NCI-H146 treated with DMSO at 0.1 percent for 48 hours (cell line): ENCODE results near the gene KISS1R.
A peak's percentile ranks its signal among the peaks of the same experiment; 100 is the strongest.
"Not testable (repeated sequence)": the region's sequence is repeated elsewhere in the genome, so short reads cannot be mapped to it uniquely, and the experiment has no call there.

Source experiments
- DNase-seq: peaks from one replicate; lab custom pipeline; 2025; ENCODE audit not compliant: unreplicated experiment; lab: John Stamatoyannopoulos, UW

The KISS1R gene

DNA sequence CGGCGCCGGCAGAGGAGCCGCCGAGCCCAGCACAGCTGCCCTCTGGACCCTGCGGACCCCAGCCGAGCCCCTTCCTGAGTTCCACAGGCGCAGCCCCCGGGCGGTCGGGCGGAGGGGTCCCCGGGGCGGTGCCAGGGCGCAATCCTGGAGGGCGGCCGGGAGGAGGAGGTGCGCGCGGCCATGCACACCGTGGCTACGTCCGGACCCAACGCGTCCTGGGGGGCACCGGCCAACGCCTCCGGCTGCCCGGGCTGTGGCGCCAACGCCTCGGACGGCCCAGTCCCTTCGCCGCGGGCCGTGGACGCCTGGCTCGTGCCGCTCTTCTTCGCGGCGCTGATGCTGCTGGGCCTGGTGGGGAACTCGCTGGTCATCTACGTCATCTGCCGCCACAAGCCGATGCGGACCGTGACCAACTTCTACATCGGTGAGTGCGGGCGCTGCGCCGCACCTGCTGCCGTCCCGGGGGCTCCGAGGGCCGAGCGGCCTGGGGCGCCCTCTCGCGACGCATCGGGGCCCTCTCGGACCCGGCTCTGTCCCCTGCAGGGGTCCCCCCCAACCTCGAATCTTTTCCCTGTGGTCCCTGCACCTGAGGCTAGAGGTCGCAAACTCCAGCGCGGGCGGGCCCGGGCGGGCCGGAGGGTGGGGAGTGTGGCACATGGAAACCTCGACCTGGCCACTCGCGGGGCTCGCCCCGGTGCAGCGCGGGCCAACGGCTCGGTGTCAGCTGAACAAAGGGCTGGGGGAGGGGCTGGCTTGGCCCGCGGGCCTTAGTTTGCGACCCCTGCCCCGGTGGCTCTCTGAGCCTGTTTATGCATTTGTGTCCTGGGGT is at the start of gene KISS1R:
TSS of gene KISS1R (plus strand) at position 11 of the 829 bp plus-strand sequence. CDS start at position 181, 170 bp downstream.
- peak; percentile 34 for DNase-seq

- DNase-seq, result no peak
These were observed 49.2 kb upstream of the KISS1R start for GRCh38 chr19:867855-868457.

DNA sequence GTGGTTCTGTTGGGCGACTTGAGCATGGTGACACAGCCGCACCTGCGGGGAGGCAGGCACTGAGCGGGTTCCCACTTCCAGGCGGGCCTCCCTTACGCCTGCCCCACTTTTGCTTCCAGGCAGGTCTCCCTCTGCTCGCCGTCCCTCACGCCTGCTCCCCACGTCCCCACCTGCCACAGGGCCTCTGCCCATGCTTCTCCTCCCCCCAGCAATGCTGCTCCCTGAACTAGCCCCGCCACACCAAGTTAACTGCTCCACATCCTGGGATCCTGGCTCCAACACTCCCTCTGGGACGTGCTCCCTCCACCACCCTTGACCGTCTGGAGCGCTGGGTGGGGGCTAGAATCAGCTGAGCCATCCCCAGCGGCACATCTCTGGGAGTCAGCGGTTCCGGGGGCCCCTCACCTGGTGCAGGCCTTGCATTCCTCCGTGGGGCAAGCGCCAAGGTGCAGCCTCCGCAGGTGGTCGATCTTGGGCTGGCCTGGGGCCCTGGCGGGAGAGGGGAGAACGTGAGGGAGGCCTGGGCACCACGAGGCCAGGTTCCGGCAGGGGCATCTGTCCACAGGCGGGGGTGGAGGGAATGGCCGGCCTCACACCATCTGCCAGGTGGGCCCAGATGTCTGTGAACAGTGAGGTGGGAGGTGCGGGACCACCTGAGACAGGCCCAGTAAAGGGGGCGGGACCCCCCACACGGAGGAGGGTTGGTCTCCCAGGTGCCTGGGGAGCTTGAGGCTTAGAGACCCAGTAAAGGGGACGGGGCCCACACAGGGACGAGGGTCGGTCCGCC is 48.5 kb upstream of the KISS1R start:
- DNase-seq, result no peak

DNA sequence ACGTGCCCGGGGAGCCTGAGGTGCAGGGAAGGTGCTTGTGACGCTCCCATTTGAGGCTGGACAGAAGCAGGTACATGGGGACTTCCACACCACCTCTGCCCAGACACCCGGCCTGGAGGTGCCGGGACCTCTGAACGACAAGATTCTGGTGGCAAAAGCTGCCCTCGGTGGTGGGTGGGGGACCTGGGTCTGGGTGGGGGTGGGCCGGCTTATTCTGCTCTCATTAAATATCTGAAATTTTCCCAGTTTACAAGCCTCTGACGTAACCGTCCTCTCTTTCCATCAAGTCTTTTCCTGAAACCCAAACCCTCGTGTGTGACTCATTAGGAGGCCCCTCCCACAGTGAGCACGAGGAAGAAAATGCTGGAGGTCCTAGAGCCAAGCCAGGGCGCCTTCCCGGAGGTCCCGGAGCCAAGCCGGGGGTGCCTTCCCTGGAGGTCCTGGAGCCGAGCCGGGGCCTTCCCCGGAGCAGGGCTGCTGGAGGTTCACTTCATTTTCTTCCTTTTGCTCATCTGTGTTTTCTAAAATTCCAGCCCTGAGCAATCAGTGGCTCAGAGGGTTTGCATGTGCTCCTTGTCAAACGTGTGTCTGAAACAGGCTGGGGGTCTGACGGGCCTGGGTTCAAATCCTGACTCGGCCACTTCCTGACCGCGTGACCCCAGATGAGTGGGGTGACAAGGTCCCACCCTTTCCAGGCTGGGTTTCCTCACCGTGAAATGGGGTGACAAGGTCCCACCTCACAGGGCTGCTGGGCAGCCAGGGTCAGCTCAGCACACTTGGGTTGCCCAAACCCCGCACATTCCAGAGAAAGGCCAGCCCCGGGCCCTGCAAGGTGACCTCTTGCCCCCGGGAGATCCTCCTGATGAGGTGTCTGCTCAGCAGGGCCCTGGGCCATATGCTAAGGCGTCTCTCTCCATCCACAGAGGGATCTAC is 47.6 kb upstream of the KISS1R start:
- no peak for DNase-seq

DNA sequence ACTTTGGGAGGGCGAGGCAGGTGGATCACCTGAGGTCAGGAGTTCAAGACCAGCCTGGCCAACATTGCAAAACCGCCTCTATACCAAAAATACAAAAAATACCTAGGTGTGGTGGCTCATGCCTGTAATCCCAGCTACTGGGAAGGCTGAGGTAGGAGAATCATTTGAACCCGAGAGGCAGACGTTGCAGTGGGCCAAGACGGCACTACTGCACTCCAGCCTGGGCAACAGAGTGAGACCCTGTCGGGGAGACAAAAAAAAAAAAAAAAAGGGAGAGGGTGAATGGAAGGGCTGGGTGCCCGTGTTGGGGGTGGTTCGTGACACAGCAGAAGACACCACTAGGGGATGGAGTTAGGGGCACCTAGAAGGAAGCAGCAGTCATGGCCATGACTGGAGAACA is 46.8 kb upstream of the KISS1R start:
- no peak for DNase-seq

- DNase-seq, result no peak
These were observed 46.2 kb upstream of the KISS1R start for GRCh38 chr19:870963-871401.

DNA sequence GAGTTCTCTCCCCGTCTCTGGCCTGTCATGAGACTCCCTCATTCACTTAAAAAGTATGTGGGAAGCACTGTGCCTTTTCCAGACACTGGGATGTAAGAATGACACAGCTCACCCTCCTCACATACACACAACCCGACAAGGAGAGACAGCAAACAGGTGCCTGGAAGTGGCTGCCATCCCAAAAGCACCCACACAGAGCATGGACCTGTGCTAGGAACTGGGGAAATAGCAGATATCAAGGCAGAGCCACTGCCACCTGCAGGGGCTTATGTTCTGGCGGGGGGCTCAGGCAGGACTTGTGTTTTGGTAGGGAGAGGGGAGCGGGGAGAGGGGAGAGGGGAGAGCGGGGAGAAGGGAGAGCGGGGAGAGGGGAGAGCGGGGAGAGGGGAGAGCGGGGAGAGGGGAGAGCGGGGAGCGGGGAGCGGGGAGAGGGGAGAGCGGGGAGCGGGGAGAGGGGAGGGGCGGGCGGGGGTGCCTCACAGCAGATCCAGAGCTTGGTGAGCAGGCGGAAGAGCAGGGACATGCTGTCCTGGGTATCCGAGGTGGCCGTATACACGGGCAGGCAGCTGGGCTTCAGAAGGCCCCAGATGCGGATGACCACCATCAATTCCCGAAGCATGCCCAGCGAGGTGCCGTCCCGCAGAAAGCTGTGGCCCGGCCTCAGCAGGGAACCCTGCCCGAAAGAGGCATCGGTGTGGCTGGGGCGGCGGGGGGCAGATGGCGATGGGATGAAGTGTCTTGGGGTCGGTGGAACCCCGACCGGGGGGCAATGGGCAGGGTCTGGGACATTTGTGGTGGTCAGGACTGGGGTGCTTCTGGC is 45.5 kb upstream of the KISS1R start:
- no peak for DNase-seq

DNA sequence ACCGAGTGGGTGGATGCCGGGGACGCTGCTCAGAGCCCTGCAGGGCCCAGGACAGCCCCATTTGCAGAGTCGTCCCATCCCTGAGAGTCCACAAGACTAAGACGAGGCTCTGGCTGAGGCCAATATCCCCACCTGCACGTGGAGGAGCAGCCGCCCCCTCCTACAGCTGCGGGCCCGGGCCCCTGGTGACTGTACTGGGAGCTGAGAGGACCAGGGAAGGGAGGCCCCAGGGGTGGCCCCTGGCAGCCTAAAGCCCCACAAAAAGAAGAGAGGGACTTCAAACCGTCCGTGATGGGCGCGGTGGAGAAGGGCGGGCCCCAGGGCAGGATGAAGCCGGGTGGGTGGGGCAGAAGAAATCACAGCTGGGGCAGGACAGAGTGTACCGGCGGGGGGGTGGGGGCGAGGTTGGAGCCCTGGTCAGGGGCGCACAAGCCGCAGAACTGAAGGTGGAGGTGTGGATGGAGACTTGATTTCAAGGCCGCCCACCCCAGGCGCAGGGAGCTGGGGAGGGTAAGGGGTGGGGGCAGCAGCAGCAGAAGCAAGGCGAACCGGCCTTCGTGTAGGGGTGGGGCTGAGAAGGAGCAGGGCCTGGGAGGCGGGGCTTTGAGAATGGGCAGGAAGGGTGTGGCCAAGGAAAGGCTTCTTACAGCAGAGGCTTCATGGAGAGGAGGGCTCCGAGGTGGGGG is 44.7 kb upstream of the KISS1R start:
- no peak for DNase-seq

DNA sequence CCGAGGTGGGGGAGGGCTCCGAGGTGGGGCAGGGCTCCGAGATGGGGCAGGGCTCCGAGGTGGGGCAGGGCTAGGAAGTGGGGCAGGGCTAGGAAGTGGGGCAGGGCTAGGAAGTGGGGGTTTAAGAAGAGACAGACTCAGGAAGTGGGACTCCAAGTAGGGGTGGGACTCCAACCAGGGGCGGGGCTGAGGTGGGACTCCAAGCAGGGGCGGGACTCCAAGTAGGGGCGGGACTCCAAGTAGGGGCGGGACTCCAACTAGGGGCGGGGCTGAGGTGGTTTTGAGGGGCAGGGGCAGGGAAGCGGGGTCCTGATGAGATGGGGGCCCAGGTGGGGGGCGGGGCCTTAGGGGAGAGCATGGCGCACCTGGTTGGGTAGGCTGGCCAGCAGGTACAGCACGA is 44.0 kb upstream of the KISS1R start:
- DNase-seq, result no peak

DNA sequence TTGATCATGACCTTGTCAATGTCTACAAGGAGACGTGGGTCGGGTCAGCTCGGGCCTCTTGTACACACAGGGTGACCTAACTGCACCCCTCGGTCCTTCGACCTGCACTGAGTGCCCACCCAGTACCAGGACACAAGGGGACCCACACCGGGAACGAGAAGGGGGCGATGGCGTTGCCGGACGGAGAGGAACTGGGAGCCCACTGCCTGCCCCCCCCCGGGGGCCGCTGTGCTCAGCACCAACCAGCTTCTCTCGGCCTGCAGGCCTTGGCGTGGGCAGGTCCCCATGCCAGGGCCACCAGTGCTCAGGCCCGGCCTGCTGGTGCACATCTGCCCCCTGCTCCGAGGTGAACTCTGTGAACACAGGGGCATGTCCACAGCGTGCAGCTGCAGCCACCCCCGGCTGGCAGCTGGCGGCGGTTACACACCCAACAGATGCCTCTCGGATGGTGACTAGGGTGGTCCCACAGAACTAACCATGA is 43.5 kb upstream of the KISS1R start:
- no peak for DNase-seq

DNA sequence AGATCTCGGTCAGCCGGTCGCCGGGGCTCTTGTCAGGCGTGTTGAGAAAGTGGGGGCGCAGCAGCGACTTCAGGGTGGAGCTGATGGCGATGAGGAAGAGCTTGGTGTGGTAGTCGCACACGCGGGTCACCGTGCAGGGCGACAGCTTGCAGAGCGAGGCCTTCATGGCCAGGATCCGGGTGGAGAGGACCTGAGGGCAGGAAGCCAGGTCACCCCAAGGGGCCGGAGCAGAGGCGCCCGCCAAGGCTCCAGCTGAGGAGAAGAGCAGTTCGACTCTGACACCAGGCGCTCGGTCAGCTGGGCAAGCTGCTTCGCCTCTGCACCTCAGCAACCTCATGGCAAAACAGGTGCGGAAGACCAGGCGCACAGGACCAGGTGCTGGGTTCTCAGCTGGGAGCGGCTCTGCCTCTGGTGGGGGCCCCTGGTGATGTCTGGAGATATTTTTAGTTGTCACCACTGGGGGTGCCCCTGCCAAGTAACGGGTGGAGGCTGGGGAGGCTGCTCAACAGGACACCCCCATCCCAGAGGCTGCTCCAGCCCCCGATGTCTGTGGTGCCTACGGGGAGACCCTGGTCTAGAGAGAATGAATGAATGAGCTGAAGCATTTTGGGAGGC is 41.8 kb upstream of the KISS1R start:
- no peak for DNase-seq

DNA sequence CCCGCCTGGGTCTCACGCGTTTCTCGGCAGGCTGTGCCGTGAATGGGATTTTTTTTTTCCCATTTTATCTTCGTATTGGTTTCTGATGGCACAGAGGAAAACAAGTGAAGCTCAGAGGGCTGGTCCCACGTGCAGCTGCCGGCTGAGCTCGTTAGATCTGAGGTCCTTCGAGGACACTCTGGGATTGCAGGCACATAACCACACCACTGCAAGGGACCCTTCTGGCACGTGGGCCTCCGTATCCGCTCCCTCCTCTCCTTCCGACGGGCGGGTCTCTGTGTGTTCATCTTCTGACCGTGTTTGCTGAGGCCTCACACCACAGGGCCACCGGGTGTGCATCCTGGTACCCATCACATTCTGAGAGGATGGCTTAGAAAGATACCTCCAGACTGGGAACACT is 41.0 kb upstream of the KISS1R start:
- no peak for DNase-seq

DNA sequence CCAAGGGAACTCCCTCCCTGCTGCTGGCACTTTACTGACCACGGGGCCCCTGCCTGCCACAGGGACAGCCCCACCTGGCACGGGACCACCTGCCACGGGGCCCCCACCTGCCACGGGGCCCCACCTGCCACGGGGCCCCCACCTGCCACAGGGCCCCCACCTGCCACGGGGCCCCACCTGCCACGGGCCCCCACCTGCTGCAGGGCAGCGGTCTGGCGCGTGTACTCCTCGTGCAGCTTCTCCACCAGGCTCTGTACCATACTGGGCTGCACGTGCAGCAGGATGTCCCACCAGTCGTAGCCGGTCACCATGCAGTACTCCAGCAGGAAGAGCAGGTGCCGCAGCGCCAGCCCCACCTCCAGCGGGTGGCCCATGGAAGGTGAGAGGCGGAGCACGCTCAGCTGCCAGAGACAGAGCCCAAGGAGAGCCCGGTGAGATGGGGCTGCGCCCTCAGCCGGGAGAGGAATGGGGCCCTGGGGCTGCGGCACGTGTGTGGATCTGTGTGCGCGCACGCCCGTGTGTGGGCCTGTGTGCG is 40.3 kb upstream of the KISS1R start:
- no peak for DNase-seq

GRCh38 chr19:877992-878660 is 39.0 kb upstream of the KISS1R start:
- not testable (repeated sequence) for DNase-seq

DNA sequence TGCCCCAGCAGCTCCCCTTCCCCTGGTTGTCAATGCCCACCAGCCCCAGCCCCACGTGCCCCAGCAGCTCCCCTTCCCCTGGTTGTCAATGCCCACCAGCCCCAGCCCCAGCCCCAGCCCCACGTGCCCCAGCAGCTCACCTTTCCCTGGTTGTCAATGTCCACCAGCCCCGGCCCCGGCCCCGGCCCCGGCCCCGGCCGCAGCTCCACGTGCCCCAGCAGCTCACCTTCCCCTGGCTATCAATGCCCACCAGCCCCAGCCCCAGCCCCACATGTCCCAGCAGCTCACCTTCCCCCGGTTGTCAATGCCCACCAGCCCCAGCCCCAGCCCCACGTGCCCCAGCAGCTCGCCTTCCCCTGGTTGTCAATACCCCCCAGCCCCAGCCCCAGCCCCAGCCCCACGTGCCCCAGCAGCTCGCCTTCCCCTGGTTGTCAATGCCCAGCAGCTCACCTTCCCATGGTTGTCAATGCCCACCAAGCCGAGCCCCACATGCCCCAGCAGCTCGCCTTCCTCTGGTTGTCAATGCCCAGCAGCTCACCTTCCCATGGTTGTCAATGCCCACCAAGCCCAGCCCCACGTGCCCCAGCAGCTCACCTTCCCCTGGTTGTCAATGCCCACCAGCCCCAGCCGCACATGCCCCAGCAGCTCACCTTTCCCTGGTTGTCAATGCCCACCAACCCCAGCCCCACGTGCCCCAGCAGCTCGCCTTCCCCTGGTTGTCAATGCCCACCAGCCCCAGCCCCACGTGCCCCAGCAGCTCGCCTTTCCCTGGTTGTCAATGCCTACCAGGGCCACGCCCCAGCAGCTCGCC is 38.2 kb upstream of the KISS1R start:
- DNase-seq, result not testable (repeated sequence)

DNA sequence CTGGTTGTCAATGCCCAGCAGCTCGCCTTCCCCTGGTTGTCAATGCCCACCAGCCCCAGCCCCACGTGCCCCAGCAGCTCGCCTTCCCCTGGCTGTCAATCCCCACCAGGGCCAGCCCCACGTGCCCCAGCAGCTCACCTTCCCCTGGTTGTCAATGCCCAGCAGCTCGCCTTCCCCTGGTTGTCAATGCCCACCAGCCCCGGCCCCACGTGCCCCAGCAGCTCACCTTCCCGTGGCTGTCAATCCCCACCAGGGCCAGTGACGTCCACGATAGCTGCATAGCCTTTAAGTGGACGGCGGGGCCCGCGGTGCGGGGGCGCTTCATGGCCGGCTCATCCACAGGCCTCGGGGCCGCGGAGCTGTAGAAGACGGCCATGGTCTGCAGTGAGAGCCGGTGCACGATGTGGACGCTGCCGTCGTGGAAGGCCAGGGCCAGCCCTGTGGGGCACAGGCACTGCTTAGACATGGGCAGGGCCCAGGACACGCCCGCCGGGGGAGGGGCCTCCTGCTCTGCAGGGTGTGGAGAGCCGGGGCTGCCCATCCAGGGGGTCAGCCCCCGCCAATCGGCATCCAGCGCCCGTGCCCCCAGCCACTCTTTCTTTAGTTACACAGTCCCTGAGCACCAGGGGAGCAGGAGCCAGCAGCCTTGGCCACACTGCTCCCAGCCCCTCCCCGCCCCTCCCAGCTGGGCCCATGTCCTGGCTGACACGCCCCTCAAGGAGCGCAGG is 37.3 kb upstream of the KISS1R start:
- no peak for DNase-seq
